MM.1S (cell line): Measurements from ENCODE around the gene MBTD1.

Source experiments
- DNase-seq: peaks from one replicate; pipeline ENCODE4 v3.0.0-alpha.2; 2015
- H2AFZ ChIP-seq: fragments of 300-600 bp; sonication (generic); 2 replicates; pipeline ENCODE4 v1.6.0; 2016; ENCODE audit warnings: antibody characterized with exemption, low read length
- H3F3A ChIP-seq: fragments of 300-600 bp; sonication (generic); 2 replicates; pipeline ENCODE4 v1.6.1; 2016; ENCODE audit warnings: mild to moderate bottlenecking, antibody characterized with exemption, low read length, moderate library complexity, mixed read lengths; ENCODE audit not compliant: insufficient read depth
- H3K27ac ChIP-seq: fragments of 300-600 bp; sonication (generic); 2 replicates; pipeline ENCODE4 v1.5.1; 2016; ENCODE audit warnings: mild to moderate bottlenecking, low read length
- H3K27me3 ChIP-seq: fragments of 300-600 bp; sonication (generic); replicated peaks from 2 replicates; pipeline ENCODE4 v1.6.0; 2016; ENCODE audit warnings: low read length; ENCODE audit not compliant: insufficient read depth
- H3K36me3 ChIP-seq: fragments of 300-600 bp; sonication (generic); replicated peaks from 2 replicates; pipeline ENCODE4 v1.6.1; 2016; ENCODE audit warnings: mild to moderate bottlenecking, low read length, mixed read lengths; ENCODE audit not compliant: insufficient read depth
- H3K4me1 ChIP-seq: fragments of 300-600 bp; sonication (generic); 2 replicates; pipeline ENCODE4 v1.6.1; 2016; ENCODE audit warnings: low read length, mixed read lengths
- H3K4me2 ChIP-seq: fragments of 300-600 bp; sonication (generic); 2 replicates; pipeline ENCODE4 v1.6.0; 2016; ENCODE audit warnings: low read depth, low read length
- H3K4me3 ChIP-seq: fragments of 300-600 bp; sonication (generic); 2 replicates; pipeline ENCODE4 v1.5.1; 2016; ENCODE audit warnings: low read length, mixed read lengths
- H3K79me2 ChIP-seq: fragments of 300-600 bp; sonication (generic); 2 replicates; pipeline ENCODE4 v1.6.1; 2016; ENCODE audit warnings: mixed run types, low read length, mixed read lengths
- H3K9ac ChIP-seq: fragments of 300-600 bp; sonication (generic); 2 replicates; pipeline ENCODE4 v1.6.1; 2016; ENCODE audit warnings: low read length, mixed read lengths
- H3K9me2 ChIP-seq: fragments of 300-600 bp; sonication (generic); replicated peaks from 2 replicates; pipeline ENCODE4 v1.6.1; 2016; ENCODE audit warnings: mild to moderate bottlenecking, low read length, mixed read lengths; ENCODE audit not compliant: insufficient read depth
- H3K9me3 ChIP-seq: fragments of 300-600 bp; sonication (generic); replicated peaks from 2 replicates; pipeline ENCODE4 v1.6.1; 2016; ENCODE audit warnings: mild to moderate bottlenecking, low read length, mixed read lengths; ENCODE audit not compliant: insufficient read depth
- H4K20me1 ChIP-seq: fragments of 300-600 bp; sonication (generic); 2 replicates; pipeline ENCODE4 v1.6.1; 2016; ENCODE audit warnings: mild to moderate bottlenecking, low read length, moderate library complexity, mixed read lengths; ENCODE audit not compliant: insufficient read depth
- CTCF ChIP-seq: fragments of 300-600 bp; sonication (generic); IDR thresholded peaks from 2 replicates; pipeline ENCODE4 v1.5.1; 2016; ENCODE audit warnings: antibody characterized with exemption, low read length, mixed read lengths
- EZH2 ChIP-seq: fragments of 300-600 bp; sonication (generic); optimal IDR thresholded peaks from 2 replicates; pipeline ENCODE3; 2017; ENCODE audit warnings: low read depth, mild to moderate bottlenecking, antibody characterized with exemption, low read length, mixed read lengths
- EZH2phosphoT487 ChIP-seq: fragments of 300-600 bp; sonication (generic); IDR thresholded peaks from 2 replicates; pipeline ENCODE4 v1.6.1; 2018; ENCODE audit warnings: antibody characterized with exemption, low read length

The MBTD1 gene

DNA sequence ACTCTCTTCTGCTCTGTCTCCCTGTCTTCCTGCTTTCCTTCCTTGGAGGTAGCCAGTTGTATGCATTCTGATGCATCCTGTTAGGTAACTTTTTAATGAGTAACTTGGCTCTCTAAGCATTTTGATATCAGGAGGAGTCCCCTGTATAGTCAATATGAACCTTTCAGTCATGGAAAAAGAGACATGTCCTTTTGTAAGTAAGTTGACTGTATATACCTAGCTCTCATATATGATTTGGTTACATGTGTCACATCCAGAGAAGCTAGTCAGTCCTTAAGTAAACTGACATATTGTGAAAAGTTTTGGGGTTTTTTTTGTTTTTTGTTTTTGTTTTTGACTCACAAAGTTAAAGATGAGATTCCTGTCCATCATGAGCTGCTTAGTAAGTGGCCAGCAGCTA is 19.3 kb upstream of the MBTD1 start:
- Histone ChIP-seq H2AFZ (no peak overlapping the region), H3F3A (no peaks in the 10 kb centered on the region), H4K20me1 (no peaks in the 10 kb centered on the region), H3K36me3 (peaks cover 16% of the 10 kb centered on the region; the same call in 1 of the 2 replicates), H3K27me3 (no peaks in the 10 kb centered on the region), H3K9ac (no peak overlapping the region), H3K4me1 (no peaks in the 10 kb centered on the region), H3K4me2 (no peak overlapping the region), H3K9me3 (no peaks in the 10 kb centered on the region), H3K9me2 (no peaks in the 10 kb centered on the region), H3K27ac (no peak overlapping the region), H3K4me3 (no peak overlapping the region), H3K79me2 (no peaks in the 10 kb centered on the region)
- DNase-seq: no peak
- TF ChIP-seq EZH2 (no peak), EZH2phosphoT487 (no peak), CTCF (no peak)

GRCh38 chr17:51275381-51275780 is 15.5 kb upstream of the MBTD1 start:
- H2AFZ ChIP-seq: no peak overlapping the region
- H3K79me2 ChIP-seq: peaks cover 17% of the 10 kb centered on the region
- H4K20me1 ChIP-seq: no peaks in the 10 kb centered on the region
- no peak overlapping the region for H3K4me3 ChIP-seq
- peaks cover 11% of the 10 kb centered on the region for H3K36me3 ChIP-seq
- no peak overlapping the region for H3K27ac ChIP-seq
- no peaks in the 10 kb centered on the region for H3K9me3 ChIP-seq
- no peak overlapping the region for H3K9ac ChIP-seq
- H3K9me2 ChIP-seq: no peaks in the 10 kb centered on the region
- H3F3A ChIP-seq: no peaks in the 10 kb centered on the region
- H3K27me3 ChIP-seq: no peaks in the 10 kb centered on the region
- H3K4me2 ChIP-seq: no peak overlapping the region
- no peak for DNase-seq
- H3K4me1 ChIP-seq: no peaks in the 10 kb centered on the region
- TF ChIP-seq EZH2phosphoT487: no peak
- TF ChIP-seq CTCF: no peak
- TF ChIP-seq EZH2: no peak

DNA sequence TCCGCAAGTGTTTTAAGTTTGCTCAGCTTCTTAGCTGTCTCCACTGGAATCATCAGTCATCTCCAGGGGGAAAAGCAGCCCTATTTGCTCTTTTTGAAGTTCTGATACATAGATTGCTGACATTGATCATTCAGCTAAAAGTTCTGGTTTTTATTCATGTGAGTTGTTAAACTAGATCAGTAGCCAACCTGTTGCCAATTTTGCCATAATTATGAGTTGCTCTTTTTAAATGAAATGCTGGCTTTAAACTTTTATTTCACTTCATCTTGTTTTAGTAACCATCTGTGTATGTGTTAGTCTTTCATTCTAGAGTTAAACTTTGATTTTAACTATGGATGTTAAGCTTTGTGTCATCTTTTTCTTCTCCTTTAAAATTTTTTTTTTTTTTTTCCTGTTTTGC is 13.0 kb upstream of the MBTD1 start:
- no peak for DNase-seq
- H4K20me1 ChIP-seq: no peaks in the 10 kb centered on the region; the same call in 1 of the 2 replicates
- H3K4me2 ChIP-seq: no peak overlapping the region
- no peaks in the 10 kb centered on the region for H3K4me1 ChIP-seq
- no peaks in the 10 kb centered on the region for H3K27me3 ChIP-seq
- H3K36me3 ChIP-seq: peaks cover 6% of the 10 kb centered on the region
- H3K9ac ChIP-seq: no peak overlapping the region
- no peaks in the 10 kb centered on the region for H3K9me2 ChIP-seq
- H2AFZ ChIP-seq: no peak overlapping the region
- H3K27ac ChIP-seq: no peak overlapping the region
- H3K4me3 ChIP-seq: no peak overlapping the region
- no peaks in the 10 kb centered on the region for H3F3A ChIP-seq
- no peaks in the 10 kb centered on the region for H3K9me3 ChIP-seq
- TF ChIP-seq EZH2phosphoT487 (no peak), EZH2 (no peak), CTCF (no peak)
- peaks cover 38% of the 10 kb centered on the region for H3K79me2 ChIP-seq
